WERI-Rb-1 (cell line): ENCODE results near the gene HDAC11.

ENCODE experiments used
- DNase-seq: peaks from one replicate; pipeline ENCODE4 v3.0.0-alpha.2; 2020
- H3K27ac ChIP-seq: fragments of 250-450 bp; sonication (Bioruptor Pico); 2 replicates; pipeline ENCODE4 v1.5.1; 2020; ENCODE audit warnings: mild to moderate bottlenecking, moderate library complexity
- H3K27me3 ChIP-seq: fragments of 250-450 bp; sonication (Bioruptor Pico); 2 replicates; pipeline ENCODE4 v1.5.1; 2021; ENCODE audit warnings: mild to moderate bottlenecking, low read depth, moderate library complexity; ENCODE audit not compliant: insufficient read depth, severe bottlenecking
- H3K36me3 ChIP-seq: fragments of 250-450 bp; sonication (Bioruptor Pico); 2 replicates; pipeline ENCODE4 v1.5.1; 2020; ENCODE audit warnings: mild to moderate bottlenecking, moderate library complexity
- H3K4me3 ChIP-seq: 2 replicates; pipeline ENCODE4 v1.5.1; 2011; ENCODE audit warnings: low read depth, mild to moderate bottlenecking, control low read depth, low read length
- H3K9me3 ChIP-seq: fragments of 250-450 bp; sonication (Bioruptor Pico); 2 replicates; pipeline ENCODE4 v1.5.1; 2021; ENCODE audit warnings: mild to moderate bottlenecking, moderate library complexity; ENCODE audit not compliant: severe bottlenecking
- CTCF ChIP-seq: IDR thresholded peaks from 2 replicates; pipeline ENCODE4 v1.5.1; 2011; ENCODE audit warnings: low read depth, mild to moderate bottlenecking, control low read depth, inconsistent platforms, low read length

Gene HDAC11

GRCh38 chr3:13522236-13522635 lies 42.1 kb downstream of the HDAC11 start:
- TF ChIP-seq CTCF: no peak
- Histone ChIP-seq H3K27me3 (no peaks in the 10 kb centered on the region), H3K36me3 (no peaks in the 10 kb centered on the region), H3K27ac (no peak overlapping the region), H3K4me3 (no peak overlapping the region), H3K9me3 (no peaks in the 10 kb centered on the region)
- DNase-seq: no peak

GRCh38 chr3:13524979-13525669 lies 45.0 kb downstream of the HDAC11 start:
- no peak for TF ChIP-seq CTCF
- H3K36me3 ChIP-seq: no peaks in the 10 kb centered on the region
- no peak overlapping the region for H3K27ac ChIP-seq
- no peaks in the 10 kb centered on the region for H3K27me3 ChIP-seq
- no peaks in the 10 kb centered on the region for H3K9me3 ChIP-seq
- no peak for DNase-seq
- no peak overlapping the region for H3K4me3 ChIP-seq

GRCh38 chr3:13525827-13526625 lies 45.9 kb downstream of the HDAC11 start:
- no peak overlapping the region for H3K4me3 ChIP-seq
- H3K27me3 ChIP-seq: no peaks in the 10 kb centered on the region
- DNase-seq: peak; percentile 45
- no peaks in the 10 kb centered on the region for H3K9me3 ChIP-seq
- TF ChIP-seq CTCF: no peak
- H3K27ac ChIP-seq: peak overlapping the region; percentile 64
- no peaks in the 10 kb centered on the region for H3K36me3 ChIP-seq

GRCh38 chr3:13526626-13526949 lies 46.5 kb downstream of the HDAC11 start:
- TF ChIP-seq CTCF: no peak
- Histone ChIP-seq H3K4me3 (no peak overlapping the region), H3K27me3 (no peaks in the 10 kb centered on the region), H3K36me3 (no peaks in the 10 kb centered on the region), H3K9me3 (no peaks in the 10 kb centered on the region), H3K27ac (peak overlapping the region; percentile 64)
- DNase-seq: no peak

- Histone ChIP-seq H3K36me3 (no peaks in the 10 kb centered on the region), H3K4me3 (no peak overlapping the region), H3K27ac (no peak overlapping the region), H3K27me3 (no peaks in the 10 kb centered on the region), H3K9me3 (no peaks in the 10 kb centered on the region)
- TF ChIP-seq CTCF: peak; percentile 56
- DNase-seq: peak; percentile 51
Observed at GRCh38 chr3:13528217-13528867, 48.2 kb downstream of the HDAC11 start.
